Fibroblast of lung (primary cell): ENCODE measurements around the gene POMT1. TPM values are rescaled to one million over a fixed set of nuclear protein-coding genes. Genes with fewer than 3 reads are reported as not detected.

ENCODE experiments used
- DNase-seq, 2 donors: peaks; one replicate each; pipeline versions ENCODE4 v3.0.0 to v3.0.0-alpha.2; 2010; ENCODE audit warnings: low read depth in 2 of 2
- H2AFZ ChIP-seq: 2 replicates; pipeline ENCODE4 v1.5.1; 2012; ENCODE audit warnings: low read length, control low read depth, inconsistent platforms
- H3K27ac ChIP-seq: 2 replicates; pipeline ENCODE4 v1.5.1; 2011; ENCODE audit warnings: low read length, control low read depth; ENCODE audit not compliant: insufficient read depth
- H3K27me3 ChIP-seq: 2 replicates; pipeline ENCODE4 v1.5.1; 2011; ENCODE audit warnings: mild to moderate bottlenecking, low read length; ENCODE audit not compliant: control insufficient read depth, insufficient read depth
- H3K36me3 ChIP-seq: 2 replicates; pipeline ENCODE4 v1.5.1; 2011; ENCODE audit warnings: low read length; ENCODE audit not compliant: control insufficient read depth, insufficient read depth
- H3K4me1 ChIP-seq: 2 replicates; pipeline ENCODE4 v1.5.1; 2011; ENCODE audit warnings: low read length; ENCODE audit not compliant: control insufficient read depth, insufficient read depth; ENCODE audit errors: extremely low read depth
- H3K4me2 ChIP-seq: 2 replicates; pipeline ENCODE4 v1.5.1; 2011; ENCODE audit warnings: low read length, control low read depth; ENCODE audit not compliant: insufficient read depth; ENCODE audit errors: extremely low read depth
- H3K4me3 ChIP-seq, 4 experiments: fragments of 200-600 bp in 1 of 4; sonication (generic) in 1 of 4; replicated peaks in 1 of 4; 2 replicates each; pipeline ENCODE4 v1.5.1; 2011 to 2016; ENCODE audit warnings: low read length in 4 of 4, low read depth in 3 of 4, mild to moderate bottlenecking in 3 of 4, control low read depth in 2 of 4, inconsistent platforms in 1 of 4, mixed read lengths in 1 of 4; ENCODE audit not compliant: insufficient read depth in 1 of 4; ENCODE audit errors: control extremely low read depth in 1 of 4
- H3K79me2 ChIP-seq: 2 replicates; pipeline ENCODE4 v1.5.1; 2012; ENCODE audit warnings: mild to moderate bottlenecking, low read length, inconsistent platforms; ENCODE audit not compliant: control insufficient read depth, insufficient read depth
- H3K9ac ChIP-seq: 2 replicates; pipeline ENCODE4 v1.5.1; 2011; ENCODE audit warnings: mild to moderate bottlenecking, low read length, control low read depth; ENCODE audit not compliant: insufficient read depth
- H3K9me3 ChIP-seq: 2 replicates; pipeline ENCODE4 v1.5.1; 2012; ENCODE audit warnings: low read depth, low read length; ENCODE audit not compliant: control insufficient read depth, insufficient read depth
- H4K20me1 ChIP-seq: 2 replicates; pipeline ENCODE4 v1.5.1; 2011; ENCODE audit warnings: low read length; ENCODE audit not compliant: control insufficient read depth, insufficient read depth; ENCODE audit errors: extremely low read depth
- EZH2 ChIP-seq: IDR thresholded peaks from 2 replicates; pipeline ENCODE4 v1.5.1; 2012; ENCODE audit warnings: low read length, control low read depth, mild to moderate bottlenecking; ENCODE audit errors: missing control alignments
- polyA plus RNA-seq, 2 donors: library from polyadenylated mRNA; depleted of rRNA in 1 of 2; stranded (reverse) in 1 of 2; unstranded in 1 of 2; fragments of >200 nt; gene quantifications; 2 replicates each; pipeline ENCODE4 v1.2.1, GENCODE V29; 2011 to 2012; ENCODE audit warnings: missing spikeins in 1 of 2
- total RNA-seq: library from RNA; depleted of rRNA; stranded (reverse); fragments of >200 nt; gene quantifications from 2 replicates; pipeline ENCODE4 v1.2.1, GENCODE V29; 2014
- TF ChIP-seq, protein P1 (sequence below), 2 donors: IDR thresholded peaks in 1 of 2; conservative IDR thresholded peaks in 1 of 2; 1 replicate in 1 of 2; 2 replicates in 1 of 2; pipeline ENCODE4 v1.5.1; 2011 to 2012; ENCODE audit warnings: low read length in 2 of 2, control low read depth in 1 of 2, inconsistent platforms in 1 of 2, low read depth in 1 of 2, mild to moderate bottlenecking in 1 of 2

Gene POMT1
- total and polyA plus RNA-seq, 2 donors (not counting 1 experiment from before 2014, with no cell fraction given) = 17.7 to 36.7 TPM

DNA sequence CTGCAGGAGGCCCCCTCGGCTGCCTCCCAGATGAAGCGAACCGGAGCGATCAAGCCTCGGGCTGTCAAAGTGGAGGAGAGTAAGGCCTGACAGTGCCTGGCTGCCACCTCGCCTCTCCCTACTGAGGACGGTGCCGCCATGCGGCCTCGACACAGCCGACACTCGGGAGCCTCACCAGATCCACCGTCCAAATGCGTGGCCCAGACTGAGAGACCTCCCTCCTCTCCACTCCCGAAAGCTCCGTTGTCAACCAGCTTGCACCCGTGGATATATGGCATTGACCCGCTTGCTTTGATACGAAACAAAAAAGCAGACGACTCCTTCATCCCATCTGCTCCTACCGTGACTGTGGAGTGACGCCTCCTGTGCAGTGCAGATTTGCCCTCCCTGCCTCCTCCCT lies 6.9 kb upstream of the POMT1 start:
- TF ChIP-seq EZH2 = no peak
- TF ChIP-seq, protein P1, sequence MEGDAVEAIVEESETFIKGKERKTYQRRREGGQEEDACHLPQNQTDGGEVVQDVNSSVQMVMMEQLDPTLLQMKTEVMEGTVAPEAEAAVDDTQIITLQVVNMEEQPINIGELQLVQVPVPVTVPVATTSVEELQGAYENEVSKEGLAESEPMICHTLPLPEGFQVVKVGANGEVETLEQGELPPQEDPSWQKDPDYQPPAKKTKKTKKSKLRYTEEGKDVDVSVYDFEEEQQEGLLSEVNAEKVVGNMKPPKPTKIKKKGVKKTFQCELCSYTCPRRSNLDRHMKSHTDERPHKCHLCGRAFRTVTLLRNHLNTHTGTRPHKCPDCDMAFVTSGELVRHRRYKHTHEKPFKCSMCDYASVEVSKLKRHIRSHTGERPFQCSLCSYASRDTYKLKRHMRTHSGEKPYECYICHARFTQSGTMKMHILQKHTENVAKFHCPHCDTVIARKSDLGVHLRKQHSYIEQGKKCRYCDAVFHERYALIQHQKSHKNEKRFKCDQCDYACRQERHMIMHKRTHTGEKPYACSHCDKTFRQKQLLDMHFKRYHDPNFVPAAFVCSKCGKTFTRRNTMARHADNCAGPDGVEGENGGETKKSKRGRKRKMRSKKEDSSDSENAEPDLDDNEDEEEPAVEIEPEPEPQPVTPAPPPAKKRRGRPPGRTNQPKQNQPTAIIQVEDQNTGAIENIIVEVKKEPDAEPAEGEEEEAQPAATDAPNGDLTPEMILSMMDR (conservative IDR thresholded peaks at IDR 0.05 in 1 of 2, IDR thresholded peaks at IDR 0.05 in 1 of 2; ENCODE audit: low read depth in 1 of 2, low read length in 2 of 2) = no peak
- Histone ChIP-seq H3K9me3 (no peaks in the 10 kb centered on the region), H3K36me3 (peaks cover 55% of the 10 kb centered on the region)

DNA sequence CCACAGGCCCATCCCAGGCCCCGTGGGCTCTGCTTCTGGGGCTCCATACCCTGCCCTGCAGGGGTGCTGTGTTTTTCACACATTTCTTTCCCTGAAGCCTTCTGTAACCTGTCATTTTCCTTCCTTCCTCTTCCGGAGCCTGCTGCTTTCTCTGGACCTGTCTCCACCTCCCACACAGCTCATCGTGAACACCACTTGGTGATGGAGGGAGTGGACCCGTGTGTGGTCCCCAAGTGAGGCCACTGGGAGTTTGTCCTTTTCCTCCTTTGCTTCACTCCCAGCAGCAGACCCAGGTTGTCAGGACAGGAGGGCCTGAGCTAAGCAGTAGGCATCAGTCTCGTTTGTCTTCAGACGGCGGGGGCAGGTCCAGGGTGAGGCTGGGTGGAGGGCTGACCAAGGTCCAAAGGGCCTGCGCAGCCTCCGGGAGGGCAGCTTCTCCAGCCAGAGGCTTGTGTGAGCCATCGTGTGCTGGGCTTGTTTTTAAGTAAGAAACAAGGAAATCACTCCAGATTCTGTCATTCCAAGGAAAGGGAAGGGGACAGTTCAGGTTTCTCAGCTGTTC lies 5.8 kb upstream of the POMT1 start:
- peaks cover 50% of the 10 kb centered on the region for H3K36me3 ChIP-seq
- no peak overlapping the region for H3K27ac ChIP-seq
- H4K20me1 ChIP-seq = no peaks in the 10 kb centered on the region
- H2AFZ ChIP-seq = no peak overlapping the region
- H3K79me2 ChIP-seq = no peaks in the 10 kb centered on the region
- H3K4me2 ChIP-seq = no peak overlapping the region
- H3K9ac ChIP-seq = no peak overlapping the region
- no peaks in the 10 kb centered on the region for H3K27me3 ChIP-seq
- no peak overlapping the region for H3K4me3 ChIP-seq
- no peak for DNase-seq
- H3K9me3 ChIP-seq = no peaks in the 10 kb centered on the region
- no peaks in the 10 kb centered on the region for H3K4me1 ChIP-seq
- TF ChIP-seq EZH2 = no peak
- TF ChIP-seq, protein P1 (conservative IDR thresholded peaks at IDR 0.05 in 1 of 2, IDR thresholded peaks at IDR 0.05 in 1 of 2; ENCODE audit: low read depth in 1 of 2, low read length in 2 of 2) = no peak

More for the DNA sequence above, 6.9 kb upstream of the POMT1 start:
- no peaks in the 10 kb centered on the region for H3K4me1 ChIP-seq
- H3K79me2 ChIP-seq = no peaks in the 10 kb centered on the region
- no peak overlapping the region for H3K4me2 ChIP-seq
- H3K27me3 ChIP-seq = no peaks in the 10 kb centered on the region
- DNase-seq = no peak
- H3K4me3 ChIP-seq = no peak overlapping the region
- H3K27ac ChIP-seq = no peak overlapping the region
- no peak overlapping the region for H2AFZ ChIP-seq
- H3K9ac ChIP-seq = no peak overlapping the region
- H4K20me1 ChIP-seq = no peaks in the 10 kb centered on the region

DNA sequence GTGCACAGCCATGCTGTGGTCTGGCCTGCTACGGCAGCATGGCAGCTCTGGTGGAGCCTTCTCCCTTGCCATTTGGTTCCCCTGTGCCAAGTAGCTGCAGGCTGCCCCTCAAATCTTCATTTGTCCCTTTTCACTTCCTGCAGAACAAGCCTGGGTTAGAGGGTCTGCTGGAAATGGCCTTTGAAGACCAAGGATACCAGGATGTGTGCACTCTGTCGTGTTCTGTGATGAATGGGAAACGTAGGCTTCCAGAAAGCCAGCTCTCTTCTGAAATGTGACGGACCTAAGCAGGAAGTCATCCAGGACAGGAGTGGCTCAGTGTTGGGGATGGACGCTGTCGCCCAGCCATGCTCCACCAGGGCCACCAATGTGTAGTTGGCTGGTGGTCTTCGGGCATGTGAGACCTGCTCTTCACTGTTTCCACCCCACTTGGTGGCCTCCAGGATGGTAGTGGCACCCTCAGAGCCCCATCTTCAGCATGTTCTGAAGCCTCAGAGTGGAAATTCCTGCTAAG lies 3.4 kb upstream of the POMT1 start:
- H3K27ac ChIP-seq = no peak overlapping the region
- no peaks in the 10 kb centered on the region for H4K20me1 ChIP-seq
- peaks cover 34% of the 10 kb centered on the region for H3K36me3 ChIP-seq

More for the DNA sequence above, 3.4 kb upstream of the POMT1 start:
- TF ChIP-seq, protein P1 (conservative IDR thresholded peaks at IDR 0.05 in 1 of 2, IDR thresholded peaks at IDR 0.05 in 1 of 2; ENCODE audit: low read depth in 1 of 2, low read length in 2 of 2) = no peak
- no peak for TF ChIP-seq EZH2
- no peak overlapping the region for H2AFZ ChIP-seq
- H3K9ac ChIP-seq = no peak overlapping the region
- no peaks in the 10 kb centered on the region for H3K27me3 ChIP-seq
- no peak for DNase-seq
- peaks cover 4% of the 10 kb centered on the region for H3K79me2 ChIP-seq
- no peaks in the 10 kb centered on the region for H3K9me3 ChIP-seq
- H3K4me3 ChIP-seq = no peak overlapping the region
- H3K4me2 ChIP-seq = no peak overlapping the region
- no peaks in the 10 kb centered on the region for H3K4me1 ChIP-seq
